Measurements from ENCODE around the gene TBC1D30.

DNA sequence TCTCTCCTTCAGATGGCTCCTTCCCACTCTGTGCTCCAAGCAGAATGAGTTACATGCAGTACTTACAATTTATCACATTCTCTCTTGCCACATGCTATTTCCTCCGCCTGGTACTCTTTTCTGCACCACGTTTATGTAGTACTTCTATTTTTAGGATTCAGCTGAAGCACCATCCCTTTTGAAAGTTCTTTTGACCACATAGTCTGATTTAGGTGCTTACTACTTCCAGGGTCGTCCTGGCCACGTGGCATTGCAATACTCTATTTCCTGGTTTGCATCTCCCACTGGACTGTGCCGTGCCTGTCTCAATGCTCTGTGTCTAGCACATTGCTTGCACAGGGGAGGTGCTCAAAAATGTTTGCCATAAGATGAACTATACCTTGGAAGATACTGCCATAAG is 16.3 kb upstream of the TBC1D30 start:
- TF ChIP-seq, protein P1, sequence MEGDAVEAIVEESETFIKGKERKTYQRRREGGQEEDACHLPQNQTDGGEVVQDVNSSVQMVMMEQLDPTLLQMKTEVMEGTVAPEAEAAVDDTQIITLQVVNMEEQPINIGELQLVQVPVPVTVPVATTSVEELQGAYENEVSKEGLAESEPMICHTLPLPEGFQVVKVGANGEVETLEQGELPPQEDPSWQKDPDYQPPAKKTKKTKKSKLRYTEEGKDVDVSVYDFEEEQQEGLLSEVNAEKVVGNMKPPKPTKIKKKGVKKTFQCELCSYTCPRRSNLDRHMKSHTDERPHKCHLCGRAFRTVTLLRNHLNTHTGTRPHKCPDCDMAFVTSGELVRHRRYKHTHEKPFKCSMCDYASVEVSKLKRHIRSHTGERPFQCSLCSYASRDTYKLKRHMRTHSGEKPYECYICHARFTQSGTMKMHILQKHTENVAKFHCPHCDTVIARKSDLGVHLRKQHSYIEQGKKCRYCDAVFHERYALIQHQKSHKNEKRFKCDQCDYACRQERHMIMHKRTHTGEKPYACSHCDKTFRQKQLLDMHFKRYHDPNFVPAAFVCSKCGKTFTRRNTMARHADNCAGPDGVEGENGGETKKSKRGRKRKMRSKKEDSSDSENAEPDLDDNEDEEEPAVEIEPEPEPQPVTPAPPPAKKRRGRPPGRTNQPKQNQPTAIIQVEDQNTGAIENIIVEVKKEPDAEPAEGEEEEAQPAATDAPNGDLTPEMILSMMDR (IDR thresholded peaks at IDR 0.05) = no peak
- TF ChIP-seq POLR2AphosphoS5 (IDR thresholded peaks at IDR 0.05) (no peak), EP300 (IDR thresholded peaks at IDR 0.05) (no peak), POLR2A (IDR thresholded peaks at IDR 0.05) (no peak)
